OCI-LY3 (cell line): Measurements from ENCODE around the gene STUB1.

Experiments
- CTCF ChIP-seq: fragments of 200-600, 300-600 bp; sonication (generic); IDR thresholded peaks from 2 replicates; pipeline ENCODE4 v1.5.1; 2014; ENCODE audit warnings: antibody characterized with exemption, low read length, low read depth
- EZH2phosphoT487 ChIP-seq: fragments of 200-600 bp; shearing (Covaris generic); IDR thresholded peaks from 2 replicates; pipeline ENCODE4 v1.6.1; 2018; ENCODE audit warnings: antibody characterized with exemption, mixed run types, low read depth

- TF ChIP-seq CTCF (no peak), EZH2phosphoT487 (no peak)
These were observed 52.1 kb downstream of the STUB1 start for GRCh38 chr16:732332-732731.
